WERI-Rb-1 (cell line): ENCODE data around the gene VEGFC.

Experiments used
- DNase-seq: peaks from one replicate; pipeline ENCODE4 v3.0.0-alpha.2; 2020
- H3K27ac ChIP-seq: fragments of 250-450 bp; sonication (Bioruptor Pico); 2 replicates; pipeline ENCODE4 v1.5.1; 2020; ENCODE audit warnings: mild to moderate bottlenecking, moderate library complexity
- H3K27me3 ChIP-seq: fragments of 250-450 bp; sonication (Bioruptor Pico); 2 replicates; pipeline ENCODE4 v1.5.1; 2021; ENCODE audit warnings: mild to moderate bottlenecking, low read depth, moderate library complexity; ENCODE audit not compliant: insufficient read depth, severe bottlenecking
- H3K36me3 ChIP-seq: fragments of 250-450 bp; sonication (Bioruptor Pico); 2 replicates; pipeline ENCODE4 v1.5.1; 2020; ENCODE audit warnings: mild to moderate bottlenecking, moderate library complexity
- H3K4me3 ChIP-seq: 2 replicates; pipeline ENCODE4 v1.5.1; 2011; ENCODE audit warnings: low read depth, mild to moderate bottlenecking, control low read depth, low read length
- H3K9me3 ChIP-seq: fragments of 250-450 bp; sonication (Bioruptor Pico); 2 replicates; pipeline ENCODE4 v1.5.1; 2021; ENCODE audit warnings: mild to moderate bottlenecking, moderate library complexity; ENCODE audit not compliant: severe bottlenecking
- TF ChIP-seq, protein P1 (sequence below): IDR thresholded peaks from 2 replicates; pipeline ENCODE4 v1.5.1; 2011; ENCODE audit warnings: low read depth, mild to moderate bottlenecking, control low read depth, inconsistent platforms, low read length

VEGFC gene

GRCh38 chr4:176792326-176793059 lies at the start of gene VEGFC:
VEGFC (minus strand) TSS chr4:176792922; CDS start chr4:176792311, 611 bp downstream.
- H3K9me3 ChIP-seq: no peaks in the 10 kb centered on the region
- TF ChIP-seq, protein P1, sequence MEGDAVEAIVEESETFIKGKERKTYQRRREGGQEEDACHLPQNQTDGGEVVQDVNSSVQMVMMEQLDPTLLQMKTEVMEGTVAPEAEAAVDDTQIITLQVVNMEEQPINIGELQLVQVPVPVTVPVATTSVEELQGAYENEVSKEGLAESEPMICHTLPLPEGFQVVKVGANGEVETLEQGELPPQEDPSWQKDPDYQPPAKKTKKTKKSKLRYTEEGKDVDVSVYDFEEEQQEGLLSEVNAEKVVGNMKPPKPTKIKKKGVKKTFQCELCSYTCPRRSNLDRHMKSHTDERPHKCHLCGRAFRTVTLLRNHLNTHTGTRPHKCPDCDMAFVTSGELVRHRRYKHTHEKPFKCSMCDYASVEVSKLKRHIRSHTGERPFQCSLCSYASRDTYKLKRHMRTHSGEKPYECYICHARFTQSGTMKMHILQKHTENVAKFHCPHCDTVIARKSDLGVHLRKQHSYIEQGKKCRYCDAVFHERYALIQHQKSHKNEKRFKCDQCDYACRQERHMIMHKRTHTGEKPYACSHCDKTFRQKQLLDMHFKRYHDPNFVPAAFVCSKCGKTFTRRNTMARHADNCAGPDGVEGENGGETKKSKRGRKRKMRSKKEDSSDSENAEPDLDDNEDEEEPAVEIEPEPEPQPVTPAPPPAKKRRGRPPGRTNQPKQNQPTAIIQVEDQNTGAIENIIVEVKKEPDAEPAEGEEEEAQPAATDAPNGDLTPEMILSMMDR: peak; percentile 34; the same call in 1 of the 2 replicates
- H3K27ac ChIP-seq: no peak within 1 kb of the TSS
- H3K27me3 ChIP-seq: peaks cover 13% of the 10 kb centered on the region
- H3K36me3 ChIP-seq: no peaks in the 10 kb centered on the region
- H3K4me3 ChIP-seq: peak within 1 kb of the TSS; percentile 86
- DNase-seq: peak; percentile 76

DNA sequence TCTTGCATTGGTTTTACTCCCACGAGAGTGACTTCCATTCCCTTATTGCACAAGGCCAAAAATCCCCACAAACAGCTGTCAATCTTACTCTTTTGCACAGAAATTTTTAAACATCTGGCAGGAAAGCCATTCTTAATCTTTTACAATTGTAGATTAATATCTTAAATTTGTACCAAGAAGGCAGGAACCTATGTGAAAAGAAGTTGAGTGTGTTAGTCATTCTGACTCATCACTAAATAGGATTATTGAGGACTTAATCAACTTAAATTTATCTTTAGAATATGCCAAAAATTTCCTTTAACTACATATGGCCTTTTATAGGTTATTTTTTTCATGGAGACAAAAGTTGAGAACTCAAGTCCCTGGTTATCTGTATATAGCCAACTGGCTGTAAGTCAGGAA lies 49.0 kb upstream of the VEGFC start:
- Histone ChIP-seq H3K9me3 (no peaks in the 10 kb centered on the region), H3K4me3 (no peak overlapping the region), H3K27ac (no peak overlapping the region), H3K36me3 (no peaks in the 10 kb centered on the region), H3K27me3 (no peaks in the 10 kb centered on the region)
- no peak for DNase-seq
- TF ChIP-seq, protein P1: no peak

DNA sequence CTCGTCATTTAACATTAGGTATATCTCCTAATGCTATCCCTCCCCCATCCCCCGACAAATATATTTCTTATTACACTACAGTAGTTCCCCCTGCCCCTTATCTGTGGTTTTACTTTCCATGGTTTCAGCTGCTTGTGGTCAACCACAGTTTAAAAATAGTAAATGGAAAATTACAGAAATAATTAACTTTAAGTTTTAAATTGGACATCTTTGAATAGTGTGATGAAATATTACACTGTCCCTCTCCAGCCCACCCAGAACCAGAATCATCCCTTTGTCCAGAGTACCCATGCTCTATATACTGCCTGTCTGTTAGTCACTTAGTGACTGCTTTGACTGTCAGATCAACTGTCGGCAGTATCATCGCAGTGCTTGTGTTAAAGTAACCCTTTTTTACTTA lies 47.4 kb upstream of the VEGFC start:
- no peaks in the 10 kb centered on the region for H3K9me3 ChIP-seq

DNA sequence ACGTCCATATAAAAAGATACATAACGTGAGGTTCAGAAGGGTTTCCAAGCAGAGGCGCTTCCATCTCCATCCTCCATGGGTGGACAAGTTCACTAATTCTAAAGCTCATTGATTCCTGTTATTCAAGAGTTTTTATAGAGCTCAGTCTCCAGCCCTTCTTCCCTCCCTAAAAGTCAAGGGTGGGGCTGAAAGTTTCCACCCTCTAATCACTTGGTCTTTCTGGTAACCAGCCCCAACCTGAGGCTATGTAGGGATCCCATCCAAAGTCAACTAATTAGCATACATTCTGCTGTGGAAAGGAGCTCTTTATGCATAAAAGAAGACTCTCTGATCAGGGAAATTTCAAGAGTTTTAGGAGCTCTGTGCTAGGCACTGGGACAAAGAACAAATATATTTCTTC lies 46.9 kb upstream of the VEGFC start:
- no peak overlapping the region for H3K4me3 ChIP-seq
- no peak overlapping the region for H3K27ac ChIP-seq
- H3K27me3 ChIP-seq: no peaks in the 10 kb centered on the region
- no peak for DNase-seq
- TF ChIP-seq, protein P1: no peak
- no peaks in the 10 kb centered on the region for H3K9me3 ChIP-seq
- no peaks in the 10 kb centered on the region for H3K36me3 ChIP-seq

More for the DNA sequence above, 47.4 kb upstream of the VEGFC start:
- Histone ChIP-seq H3K27me3 (no peaks in the 10 kb centered on the region), H3K27ac (no peak overlapping the region), H3K36me3 (no peaks in the 10 kb centered on the region), H3K4me3 (no peak overlapping the region)
- TF ChIP-seq, protein P1: no peak
- no peak for DNase-seq

- no peak overlapping the region for H3K4me3 ChIP-seq
- H3K9me3 ChIP-seq: no peaks in the 10 kb centered on the region
- H3K36me3 ChIP-seq: no peaks in the 10 kb centered on the region
- no peak overlapping the region for H3K27ac ChIP-seq
- no peaks in the 10 kb centered on the region for H3K27me3 ChIP-seq
- DNase-seq: no peak
- TF ChIP-seq, protein P1: no peak
Observed at GRCh38 chr4:176838601-176839433, 46.1 kb upstream of the VEGFC start.
